K562 (cell line): ENCODE measurements around the gene WASHC4. TPM values are rescaled to one million over a fixed set of nuclear protein-coding genes. Genes with fewer than 3 reads are reported as not detected.

Experiments
- ATAC-seq: fragments of 200-7000 bp; cut with Tn5 transposase; 3 replicates; pipeline ENCODE4 v1.9.1; 2020; ENCODE audit warnings: moderate library complexity
- BruUV-seq: library from RNA; stranded (reverse); fragments of 400-500 nt; replicated peaks from 2 replicates; lab custom pipeline; 2021; lab: Mats Ljungman, UMichigan
- CTCF ChIA-PET: fragments of 300-600 bp; formaldehyde crosslinking; extraction: SDS; loops from one replicate; lab custom pipeline; 2021; ENCODE audit warnings: low intra/inter-chr PET ratio; lab: Yijun Ruan, JAX
- POLR2A ChIA-PET: fragments of 300-600, 350-650 bp; sonication (Branson Sonifier 250); formaldehyde crosslinking; extraction: SDS; loops from one replicate; lab custom pipeline; 2021; ENCODE audit warnings: antibody characterized with exemption, inconsistent platforms; lab: Yijun Ruan, JAX
- DNase-seq, 4 experiments: peaks; one replicate each; pipeline versions ENCODE4 v3.0.0 to v3.0.0-alpha.2; 2011 to 2018; ENCODE audit warnings: low spot score in 3 of 4, mixed read lengths in 3 of 4; ENCODE audit errors: extremely low read depth in 1 of 4
- FAIRE-seq: peaks from 2 replicates; lab custom pipeline; 2011; peaks lifted over from hg19 to GRCh38; lab: Jason Lieb, UNC
- H2AFZ ChIP-seq: 2 replicates; pipeline ENCODE4 v1.6.0; 2011; ENCODE audit warnings: low read depth, low read length, control low read depth, inconsistent platforms
- H3K27ac ChIP-seq: fragments of 200-600 bp; 3 replicates; pipeline ENCODE4 v1.8.0; 2011; ENCODE audit warnings: low read depth, mild to moderate bottlenecking, control low read depth, inconsistent platforms, low read length, moderate library complexity, mixed read lengths; ENCODE audit errors: extremely low read depth
- H3K27me3 ChIP-seq, 2 experiments: fragments of 300-600 bp in 1 of 2; 2 replicates in 1 of 2; 3 replicates in 1 of 2; pipeline versions ENCODE4 v1.6.0 to v1.8.0; 2011; ENCODE audit warnings: inconsistent platforms in 2 of 2, low read length in 2 of 2, mild to moderate bottlenecking in 1 of 2, mixed read lengths in 1 of 2, moderate library complexity in 1 of 2; ENCODE audit not compliant: control insufficient read depth in 2 of 2, insufficient read depth in 2 of 2
- H3K36me3 ChIP-seq: fragments of 300-600 bp; 3 replicates; pipeline ENCODE4 v1.8.0; 2011; ENCODE audit warnings: mild to moderate bottlenecking, low read length, inconsistent platforms; ENCODE audit not compliant: control insufficient read depth, insufficient read depth
- H3K4me1 ChIP-seq, 2 experiments: fragments of 200-600 bp in 1 of 2; replicated peaks in 1 of 2; 2 replicates in 1 of 2; 3 replicates in 1 of 2; pipeline versions ENCODE4 v1.5.1 to v1.8.0; 2011; ENCODE audit warnings: inconsistent platforms in 2 of 2, low read length in 2 of 2, mild to moderate bottlenecking in 1 of 2, mixed read lengths in 1 of 2, moderate library complexity in 1 of 2; ENCODE audit not compliant: control insufficient read depth in 2 of 2, insufficient read depth in 2 of 2
- H3K4me2 ChIP-seq: 2 replicates; pipeline ENCODE4 v1.6.1; 2011; ENCODE audit warnings: low read length, control low read depth, inconsistent platforms, mixed read lengths; ENCODE audit not compliant: insufficient read depth
- H3K4me3 ChIP-seq: fragments of 200-600 bp; sonication (generic), shearing (Covaris generic); 2 replicates; pipeline ENCODE4 v1.5.1; 2016; ENCODE audit warnings: control low read depth, inconsistent platforms
- H3K79me2 ChIP-seq: fragments of 200-600 bp; 3 replicates; pipeline ENCODE4 v1.8.0; 2011; ENCODE audit warnings: low read length, inconsistent platforms; ENCODE audit not compliant: control insufficient read depth, insufficient read depth
- H3K9ac ChIP-seq, 2 experiments: 2 replicates each; pipeline versions ENCODE4 v1.6.0 to v1.6.1; 2011; ENCODE audit warnings: low read depth in 2 of 2, low read length in 2 of 2, control low read depth in 1 of 2, inconsistent platforms in 1 of 2, mild to moderate bottlenecking in 1 of 2, mixed read lengths in 1 of 2; ENCODE audit not compliant: insufficient read depth in 1 of 2
- H3K9me1 ChIP-seq: one replicate; pipeline ENCODE4 v1.6.0; 2011; ENCODE audit warnings: inconsistent platforms, mild to moderate bottlenecking, low read length, moderate library complexity; ENCODE audit not compliant: control insufficient read depth, insufficient read depth
- H3K9me3 ChIP-seq: replicated peaks from 2 replicates; pipeline ENCODE4 v1.5.1; 2011; ENCODE audit warnings: low read depth, low read length, inconsistent platforms; ENCODE audit not compliant: control insufficient read depth, insufficient read depth
- H4K20me1 ChIP-seq: replicated peaks from 2 replicates; pipeline ENCODE4 v1.6.1; 2011; ENCODE audit warnings: low read length, inconsistent platforms, mixed read lengths; ENCODE audit not compliant: control insufficient read depth, insufficient read depth
- HDAC2 ChIP-seq: fragments of 450-650 bp; IDR thresholded peaks from 2 replicates; pipeline ENCODE4 v1.6.1; 2016; ENCODE audit warnings: mild to moderate bottlenecking
- LARP7 ChIP-seq: fragments of 450-650 bp; IDR thresholded peaks from 2 replicates; pipeline ENCODE4 v1.6.1; 2016
- PHF8 ChIP-seq: fragments of 200-600 bp; sonication (generic); IDR thresholded peaks from 2 replicates; pipeline ENCODE4 v1.6.1; 2012; ENCODE audit warnings: mixed run types, mild to moderate bottlenecking, inconsistent platforms, low read length, moderate library complexity, borderline replicate concordance
- WGBS: fragments of 100-300 bp; shearing (Covaris generic); methylation state at CpG from one replicate; pipeline ENCODE4 v1.1.6; 2016; ENCODE audit warnings: low coverage, mixed read lengths; ENCODE audit not compliant: insufficient coverage; ENCODE audit errors: missing lambda C conversion rate; 5-methylcytosine and 5-hydroxymethylcytosine counted together
- in situ Hi-C: fragments of 300-500 bp; cut with MboI; formaldehyde crosslinking; loops from 4 replicates; pipeline ENCODE4 v1.15.0; 2018; ENCODE audit warnings: inconsistent platforms, mixed read lengths
- intact Hi-C: fragments of 100-400 bp; cut with micrococcal nuclease; formaldehyde crosslinking; loops from 2 replicates; pipeline ENCODE4 v1.14.2; 2022
- polyA plus RNA-seq, 8 experiments: library from polyadenylated mRNA; depleted of rRNA in 4 of 8; stranded (reverse) in 5 of 8; unstranded in 3 of 8; fragments of >200 nt; fragmentation: Nextera tagmentation in 2 of 8; fragmentation: Illumina TruSeq in 1 of 8; extraction: Ambion mirVana in 2 of 8; extraction: Trizol in 1 of 8; gene quantifications; 2 replicates each; pipeline versions ENCODE4 v1.2.1 to v1.2.3, GENCODE V29; 2011 to 2014; ENCODE audit warnings: inconsistent platforms in 1 of 8, missing spikeins in 1 of 8
- total RNA-seq, 7 experiments: library from RNA; depleted of rRNA in 6 of 7; stranded (reverse); fragments of >200 nt in 6 of 7; fragmentation: Illumina TruSeq in 2 of 7; extraction: Trizol in 2 of 7; gene quantifications; 2 replicates each; pipeline versions ENCODE4 v1.2.1 to v1.2.3, GENCODE V29; 2011 to 2021; ENCODE audit warnings: low replicate concordance in 1 of 7
- TF ChIP-seq, protein P1 (sequence below), 3 experiments: fragments of 200-800 bp in 1 of 3; fragments of 250-450 bp in 1 of 3; fragments of 450-650 bp in 1 of 3; sonication (Bioruptor Pico) in 1 of 3; sonication (Bioruptor generic) in 1 of 3; formaldehyde crosslinking in 1 of 3; IDR thresholded peaks; 2 replicates each; pipeline versions ENCODE4 v1.6.1 to v1.8.0; 2016 to 2022; ENCODE audit warnings: mild to moderate bottlenecking in 2 of 3, missing genetic modification characterization in 2 of 3, missing compliant biosample characterization in 1 of 3, moderate library complexity in 1 of 3

The WASHC4 gene
- total and polyA plus RNA-seq, 9 of the 15 experiments (the other 6 are each of a cell fraction or from before 2014, with no cell fraction given) = 12.5 to 38.5 (median 21.3) TPM

DNA sequence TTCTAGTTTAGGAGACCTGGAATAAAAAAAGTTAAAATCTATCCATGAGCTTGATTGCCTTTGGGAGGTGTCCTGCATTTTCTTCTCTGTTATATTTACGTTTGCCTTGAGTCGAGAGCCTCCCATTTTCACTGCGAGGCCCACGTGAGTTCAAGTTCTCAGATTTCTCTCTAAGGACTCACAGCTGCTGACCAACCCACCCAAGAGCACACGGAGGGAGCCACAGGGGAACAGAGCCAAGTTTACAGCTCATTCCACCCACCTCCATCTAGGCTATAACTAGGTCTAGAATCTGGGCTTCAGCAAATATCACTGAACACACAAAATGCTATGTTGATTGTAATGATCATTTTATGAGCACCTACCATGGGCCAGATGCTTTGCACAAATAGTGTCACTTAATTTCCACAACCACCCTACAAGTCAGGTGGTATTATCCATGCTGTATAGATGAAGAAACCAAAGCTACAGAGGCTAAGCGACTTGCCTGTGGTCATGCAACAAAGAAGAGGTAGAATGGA lies 40.0 kb upstream of the WASHC4 start:
- no peaks in the 10 kb centered on the region; the same call in 1 of the 3 replicates for H3K36me3 ChIP-seq
- no peak for TF ChIP-seq PHF8
- no peak for TF ChIP-seq LARP7
- TF ChIP-seq HDAC2 = no peak
- TF ChIP-seq, protein P1, sequence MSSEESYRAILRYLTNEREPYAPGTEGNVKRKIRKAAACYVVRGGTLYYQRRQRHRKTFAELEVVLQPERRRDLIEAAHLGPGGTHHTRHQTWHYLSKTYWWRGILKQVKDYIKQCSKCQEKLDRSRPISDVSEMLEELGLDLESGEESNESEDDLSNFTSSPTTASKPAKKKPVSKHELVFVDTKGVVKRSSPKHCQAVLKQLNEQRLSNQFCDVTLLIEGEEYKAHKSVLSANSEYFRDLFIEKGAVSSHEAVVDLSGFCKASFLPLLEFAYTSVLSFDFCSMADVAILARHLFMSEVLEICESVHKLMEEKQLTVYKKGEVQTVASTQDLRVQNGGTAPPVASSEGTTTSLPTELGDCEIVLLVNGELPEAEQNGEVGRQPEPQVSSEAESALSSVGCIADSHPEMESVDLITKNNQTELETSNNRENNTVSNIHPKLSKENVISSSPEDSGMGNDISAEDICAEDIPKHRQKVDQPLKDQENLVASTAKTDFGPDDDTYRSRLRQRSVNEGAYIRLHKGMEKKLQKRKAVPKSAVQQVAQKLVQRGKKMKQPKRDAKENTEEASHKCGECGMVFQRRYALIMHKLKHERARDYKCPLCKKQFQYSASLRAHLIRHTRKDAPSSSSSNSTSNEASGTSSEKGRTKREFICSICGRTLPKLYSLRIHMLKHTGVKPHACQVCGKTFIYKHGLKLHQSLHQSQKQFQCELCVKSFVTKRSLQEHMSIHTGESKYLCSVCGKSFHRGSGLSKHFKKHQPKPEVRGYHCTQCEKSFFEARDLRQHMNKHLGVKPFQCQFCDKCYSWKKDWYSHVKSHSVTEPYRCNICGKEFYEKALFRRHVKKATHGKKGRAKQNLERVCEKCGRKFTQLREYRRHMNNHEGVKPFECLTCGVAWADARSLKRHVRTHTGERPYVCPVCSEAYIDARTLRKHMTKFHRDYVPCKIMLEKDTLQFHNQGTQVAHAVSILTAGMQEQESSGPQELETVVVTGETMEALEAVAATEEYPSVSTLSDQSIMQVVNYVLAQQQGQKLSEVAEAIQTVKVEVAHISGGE (CRISPR knock-in tag; IDR thresholded peaks at IDR 0.05) = no peak
- TF ChIP-seq, all 486 proteins: peak for 0
- ATAC-seq (no peak), DNase-seq (no peak), FAIRE-seq (no peak)
- no peaks in the 10 kb centered on the region for H4K20me1 ChIP-seq
- no TSS peak for BruUV-seq
- H3K4me3 ChIP-seq = no peak overlapping the region
- WGBS = 23% methylated on average over 6 of the region's 6 CpGs
- H3K9ac ChIP-seq = no peak overlapping the region
- in situ Hi-C loops = loop anchor here (25.0 kb wide), 1 partner anchor 855 kb away; the partner anchor contains the start of gene TXNRD1
- H3K4me2 ChIP-seq = no peak overlapping the region
- no peaks in the 10 kb centered on the region for H3K79me2 ChIP-seq
- H3K27ac ChIP-seq = no peak overlapping the region
- no peaks in the 10 kb centered on the region for H3K9me1 ChIP-seq
- no peaks in the 10 kb centered on the region for H3K4me1 ChIP-seq
- H3K9me3 ChIP-seq = no peaks in the 10 kb centered on the region
- intact Hi-C loops = no loop called here
- POLR2A ChIA-PET = interaction anchor here (0.8 to 1.3 kb wide), 3 partner anchors 10 to 1253 kb away, joined by 3 to 9 read pairs (median 3); partner anchors contain the start of gene ALDH1L2
- CTCF ChIA-PET = no interaction called here
- no peak overlapping the region for H2AFZ ChIP-seq
- no peaks in the 10 kb centered on the region; a peak in 1 of 5 replicates for H3K27me3 ChIP-seq
